HEK293 (cell line): ENCODE results near the gene NCK2.

ENCODE experiments used
- CTCF ChIA-PET: fragments of 350-600 bp; formaldehyde crosslinking; extraction: SDS; loops from one replicate; lab custom pipeline; 2021; ENCODE audit warnings: antibody characterized with exemption; lab: Yijun Ruan, JAX
- POLR2A ChIA-PET: fragments of 300-600 bp; formaldehyde crosslinking; extraction: SDS; loops from one replicate; lab custom pipeline; 2020; ENCODE audit warnings: antibody characterized with exemption, inconsistent platforms; lab: Yijun Ruan, JAX
- H3K27ac ChIP-seq: fragments of 200-500 bp; sonication (Bioruptor generic); 2 replicates; pipeline ENCODE4 v1.5.1; 2014; ENCODE audit warnings: low read depth, low read length, control low read depth, inconsistent platforms; ENCODE audit errors: extremely low read depth
- H3K36me3 ChIP-seq, 2 experiments: fragments of 200-500 bp in 1 of 2; sonication (Bioruptor generic) in 1 of 2; 1 replicate in 1 of 2; 2 replicates in 1 of 2; pipeline ENCODE4 v1.5.1; 2014 to 2017; ENCODE audit warnings: inconsistent platforms in 2 of 2, low read length in 2 of 2; ENCODE audit not compliant: control insufficient read depth in 2 of 2, insufficient read depth in 1 of 2
- H3K4me1 ChIP-seq: fragments of 200-500 bp; sonication (Bioruptor generic); 2 replicates; pipeline ENCODE4 v1.5.1; 2014; ENCODE audit warnings: mild to moderate bottlenecking, low read length, inconsistent platforms; ENCODE audit not compliant: control insufficient read depth, insufficient read depth
- H3K4me3 ChIP-seq: 2 replicates; pipeline ENCODE4 v1.5.1; 2011; ENCODE audit warnings: low read depth, mild to moderate bottlenecking, control low read depth, low read length, moderate library complexity
- H3K9me3 ChIP-seq: fragments of 200-500 bp; sonication (Bioruptor generic); 2 replicates; pipeline ENCODE4 v1.5.1; 2014; ENCODE audit warnings: low read depth, low read length, inconsistent platforms; ENCODE audit not compliant: control insufficient read depth, insufficient read depth
- ZBTB20 ChIP-seq: fragments of 450-650 bp; formaldehyde crosslinking; IDR thresholded peaks from 2 replicates; pipeline ENCODE4 v1.5.1; 2016; ENCODE audit warnings: missing biosample characterization, missing genetic modification characterization
- ZBTB44 ChIP-seq: fragments of 450-650 bp; IDR thresholded peaks from 2 replicates; pipeline ENCODE4 v1.5.1; 2018; ENCODE audit warnings: missing biosample characterization, mild to moderate bottlenecking, missing genetic modification characterization
- ZBTB7A ChIP-seq: fragments of 450-650 bp; formaldehyde crosslinking; IDR thresholded peaks from 2 replicates; pipeline ENCODE4 v1.5.1; 2016; ENCODE audit warnings: low read depth, missing biosample characterization, missing genetic modification characterization
- ZIC2 ChIP-seq: fragments of 450-650 bp; formaldehyde crosslinking; IDR thresholded peaks from 2 replicates; pipeline ENCODE4 v1.5.1; 2016; ENCODE audit warnings: missing biosample characterization, missing genetic modification characterization
- ZNF248 ChIP-seq: fragments of 450-650 bp; formaldehyde crosslinking; IDR thresholded peaks from 2 replicates; pipeline ENCODE4 v1.5.1; 2017; ENCODE audit warnings: missing biosample characterization, missing genetic modification characterization
- ZNF292 ChIP-seq: fragments of 450-650 bp; formaldehyde crosslinking; IDR thresholded peaks from 2 replicates; pipeline ENCODE4 v1.5.1; 2016; ENCODE audit warnings: low read depth, missing biosample characterization, missing genetic modification characterization, borderline replicate concordance
- ZNF354C ChIP-seq: fragments of 450-650 bp; formaldehyde crosslinking; IDR thresholded peaks from 2 replicates; pipeline ENCODE4 v1.5.1; 2016; ENCODE audit warnings: missing biosample characterization, missing genetic modification characterization, low read depth, borderline replicate concordance
- ZNF404 ChIP-seq: fragments of 450-650 bp; formaldehyde crosslinking; IDR thresholded peaks from 2 replicates; pipeline ENCODE4 v1.5.1; 2017; ENCODE audit warnings: missing biosample characterization, missing genetic modification characterization
- ZNF544 ChIP-seq: fragments of 450-650 bp; formaldehyde crosslinking; IDR thresholded peaks from 2 replicates; pipeline ENCODE4 v1.5.0; 2017; ENCODE audit warnings: missing biosample characterization, missing genetic modification characterization
- ZNF621 ChIP-seq: fragments of 450-650 bp; formaldehyde crosslinking; IDR thresholded peaks from 2 replicates; pipeline ENCODE4 v1.5.1; 2017; ENCODE audit warnings: missing biosample characterization, missing genetic modification characterization
- TF ChIP-seq, protein P1 (sequence below): IDR thresholded peaks from 2 replicates; pipeline ENCODE4 v1.6.1; 2011; ENCODE audit warnings: mild to moderate bottlenecking, low read depth, low read length, borderline replicate concordance
- TF ChIP-seq, protein P2 (sequence below): fragments of 450-650 bp; formaldehyde crosslinking; IDR thresholded peaks from 2 replicates; pipeline ENCODE4 v1.5.1; 2017; ENCODE audit warnings: missing biosample characterization, missing genetic modification characterization

The NCK2 gene

DNA sequence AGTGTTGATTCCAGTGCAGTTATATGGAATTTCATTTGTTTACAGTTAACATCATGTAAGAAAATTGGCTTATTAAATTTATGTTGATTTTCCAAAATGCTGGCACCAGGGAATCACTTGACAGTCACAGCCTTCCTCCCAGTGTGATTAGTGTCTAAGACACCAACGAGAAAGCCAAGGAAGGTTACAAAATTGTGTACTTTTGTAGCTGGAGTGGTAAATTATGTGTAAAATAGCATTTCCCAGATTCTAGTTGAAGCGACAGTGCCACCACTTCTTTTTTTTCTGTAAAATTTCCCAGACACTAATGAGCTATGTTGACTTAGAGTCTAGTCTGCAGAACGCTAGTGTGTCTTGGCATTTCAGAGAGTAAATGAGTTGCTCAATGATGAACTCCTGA lies 101.3 kb downstream of the NCK2 start:
- POLR2A ChIA-PET, result no interaction called here
- H3K9me3 ChIP-seq, result no peaks in the 10 kb centered on the region
- H3K4me1 ChIP-seq, result 0 out of 2 replicates have a peak, but pooled peaks cover 4% of the 10 kb centered on the region
- CTCF ChIA-PET, result interaction anchor here (0.6 kb wide), 1 partner anchor 730 kb away, joined by 3 read pairs; no protein-coding TSS in a partner anchor
- H3K4me3 ChIP-seq, result no peak overlapping the region
- H3K27ac ChIP-seq, result no peak overlapping the region
- H3K36me3 ChIP-seq, result no peaks in the 10 kb centered on the region
- no peak for TF ChIP-seq ZNF292 (tag by site-specific recombination)
- no peak for TF ChIP-seq ZBTB7A
- no peak for TF ChIP-seq ZNF621
- TF ChIP-seq, protein P1, sequence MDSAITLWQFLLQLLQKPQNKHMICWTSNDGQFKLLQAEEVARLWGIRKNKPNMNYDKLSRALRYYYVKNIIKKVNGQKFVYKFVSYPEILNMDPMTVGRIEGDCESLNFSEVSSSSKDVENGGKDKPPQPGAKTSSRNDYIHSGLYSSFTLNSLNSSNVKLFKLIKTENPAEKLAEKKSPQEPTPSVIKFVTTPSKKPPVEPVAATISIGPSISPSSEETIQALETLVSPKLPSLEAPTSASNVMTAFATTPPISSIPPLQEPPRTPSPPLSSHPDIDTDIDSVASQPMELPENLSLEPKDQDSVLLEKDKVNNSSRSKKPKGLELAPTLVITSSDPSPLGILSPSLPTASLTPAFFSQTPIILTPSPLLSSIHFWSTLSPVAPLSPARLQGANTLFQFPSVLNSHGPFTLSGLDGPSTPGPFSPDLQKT, result no peak

GRCh38 chr2:105847056-105847455 lies 102.3 kb downstream of the NCK2 start:
- Histone ChIP-seq H3K36me3 (no peaks in the 10 kb centered on the region), H3K27ac (no peak overlapping the region), H3K9me3 (no peaks in the 10 kb centered on the region), H3K4me3 (no peak overlapping the region), H3K4me1 (0 out of 2 replicates have a peak, but pooled peaks cover 4% of the 10 kb centered on the region)
- POLR2A ChIA-PET, result no interaction called here
- TF ChIP-seq ZNF354C (tag by site-specific recombination), result no peak
- no peak for TF ChIP-seq ZNF404 (tag by site-specific recombination)
- TF ChIP-seq ZIC2 (tag by site-specific recombination), result no peak
- CTCF ChIA-PET, result no interaction called here

DNA sequence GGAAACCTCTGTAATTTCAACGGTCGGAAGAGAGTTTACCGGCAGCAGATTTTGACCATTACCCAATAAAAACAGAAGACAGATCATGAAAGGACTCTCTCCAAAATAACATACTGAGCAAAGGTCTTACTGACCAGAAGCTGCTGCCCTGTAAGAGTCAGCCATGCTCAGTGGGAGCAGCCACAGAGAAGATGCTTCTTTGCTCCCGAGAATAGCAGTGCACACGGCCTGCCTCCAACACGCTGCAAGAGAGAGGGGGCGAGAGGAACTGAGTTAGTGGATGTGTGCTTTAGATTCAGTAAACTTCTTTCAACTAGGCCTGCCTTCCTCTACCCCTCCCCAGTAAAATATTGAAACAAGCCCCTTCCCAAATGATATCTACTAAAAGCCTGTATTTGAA lies 103.7 kb downstream of the NCK2 start:
- Histone ChIP-seq H3K27ac (no peak overlapping the region), H3K9me3 (no peaks in the 10 kb centered on the region), H3K4me1 (no peaks in the 10 kb centered on the region), H3K36me3 (no peaks in the 10 kb centered on the region), H3K4me3 (no peak overlapping the region)
- ChIA-PET POLR2A (no interaction called here), CTCF (no interaction called here)
- no peak for TF ChIP-seq ZBTB44 (tag by site-specific recombination)
- no peak for TF ChIP-seq ZNF248
- TF ChIP-seq, protein P2, sequence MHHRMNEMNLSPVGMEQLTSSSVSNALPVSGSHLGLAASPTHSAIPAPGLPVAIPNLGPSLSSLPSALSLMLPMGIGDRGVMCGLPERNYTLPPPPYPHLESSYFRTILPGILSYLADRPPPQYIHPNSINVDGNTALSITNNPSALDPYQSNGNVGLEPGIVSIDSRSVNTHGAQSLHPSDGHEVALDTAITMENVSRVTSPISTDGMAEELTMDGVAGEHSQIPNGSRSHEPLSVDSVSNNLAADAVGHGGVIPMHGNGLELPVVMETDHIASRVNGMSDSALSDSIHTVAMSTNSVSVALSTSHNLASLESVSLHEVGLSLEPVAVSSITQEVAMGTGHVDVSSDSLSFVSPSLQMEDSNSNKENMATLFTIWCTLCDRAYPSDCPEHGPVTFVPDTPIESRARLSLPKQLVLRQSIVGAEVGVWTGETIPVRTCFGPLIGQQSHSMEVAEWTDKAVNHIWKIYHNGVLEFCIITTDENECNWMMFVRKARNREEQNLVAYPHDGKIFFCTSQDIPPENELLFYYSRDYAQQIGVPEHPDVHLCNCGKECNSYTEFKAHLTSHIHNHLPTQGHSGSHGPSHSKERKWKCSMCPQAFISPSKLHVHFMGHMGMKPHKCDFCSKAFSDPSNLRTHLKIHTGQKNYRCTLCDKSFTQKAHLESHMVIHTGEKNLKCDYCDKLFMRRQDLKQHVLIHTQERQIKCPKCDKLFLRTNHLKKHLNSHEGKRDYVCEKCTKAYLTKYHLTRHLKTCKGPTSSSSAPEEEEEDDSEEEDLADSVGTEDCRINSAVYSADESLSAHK, result no peak
- TF ChIP-seq ZNF544, result no peak

DNA sequence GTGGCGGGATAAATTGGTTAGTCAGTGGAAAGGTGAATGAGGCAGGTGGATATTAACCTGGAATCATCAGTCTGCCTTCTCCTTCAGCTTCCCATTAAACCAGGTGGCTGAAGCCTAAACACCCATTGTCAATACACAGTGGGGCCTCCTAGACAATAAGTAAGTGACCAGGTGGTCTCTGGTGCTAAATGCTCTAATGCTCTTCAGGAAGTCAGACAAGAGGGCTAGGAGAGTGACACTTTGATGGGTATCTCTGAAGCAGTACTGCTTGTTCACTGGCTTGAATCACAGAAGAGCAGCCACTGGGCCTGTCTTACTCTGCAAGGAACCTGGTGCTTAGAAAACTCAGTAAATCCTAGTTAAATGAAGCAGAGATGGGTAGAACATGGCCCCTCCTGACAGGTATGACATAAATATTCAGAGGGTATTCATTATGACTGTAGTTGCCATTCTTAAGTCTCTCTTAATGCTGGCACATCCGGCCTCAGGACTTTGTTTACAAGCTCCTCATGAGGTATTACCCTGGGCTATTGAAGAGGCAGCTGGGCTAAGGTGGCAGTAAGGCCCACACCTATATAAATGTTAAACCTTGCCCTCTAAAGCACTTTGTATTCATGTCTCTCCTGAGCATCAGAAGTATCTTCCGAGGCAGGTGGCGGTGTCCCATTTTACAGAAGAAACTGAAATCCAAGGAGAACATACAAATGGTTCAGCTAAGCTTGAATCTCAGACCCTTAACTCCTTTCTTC lies 104.9 kb downstream of the NCK2 start:
- Histone ChIP-seq H3K4me3 (no peak overlapping the region), H3K4me1 (no peaks in the 10 kb centered on the region), H3K27ac (no peak overlapping the region), H3K9me3 (no peaks in the 10 kb centered on the region), H3K36me3 (no peaks in the 10 kb centered on the region)
- no peak for TF ChIP-seq ZBTB20 (tag by site-specific recombination)
- POLR2A ChIA-PET, result no interaction called here
- CTCF ChIA-PET, result interaction anchor here (1.0 kb wide), 1 partner anchor 9 kb away, joined by 3 read pairs; no protein-coding TSS in a partner anchor
